CD4-positive, alpha-beta T cell treated with Interleukin-4 for 1 hour (primary cell): ENCODE results near the gene ASCL5.

Experiments used
- DNase-seq, 2 donors: peaks; one replicate each; pipeline ENCODE4 v3.0.0-alpha.2; 2020 to 2022

ASCL5 gene

DNA sequence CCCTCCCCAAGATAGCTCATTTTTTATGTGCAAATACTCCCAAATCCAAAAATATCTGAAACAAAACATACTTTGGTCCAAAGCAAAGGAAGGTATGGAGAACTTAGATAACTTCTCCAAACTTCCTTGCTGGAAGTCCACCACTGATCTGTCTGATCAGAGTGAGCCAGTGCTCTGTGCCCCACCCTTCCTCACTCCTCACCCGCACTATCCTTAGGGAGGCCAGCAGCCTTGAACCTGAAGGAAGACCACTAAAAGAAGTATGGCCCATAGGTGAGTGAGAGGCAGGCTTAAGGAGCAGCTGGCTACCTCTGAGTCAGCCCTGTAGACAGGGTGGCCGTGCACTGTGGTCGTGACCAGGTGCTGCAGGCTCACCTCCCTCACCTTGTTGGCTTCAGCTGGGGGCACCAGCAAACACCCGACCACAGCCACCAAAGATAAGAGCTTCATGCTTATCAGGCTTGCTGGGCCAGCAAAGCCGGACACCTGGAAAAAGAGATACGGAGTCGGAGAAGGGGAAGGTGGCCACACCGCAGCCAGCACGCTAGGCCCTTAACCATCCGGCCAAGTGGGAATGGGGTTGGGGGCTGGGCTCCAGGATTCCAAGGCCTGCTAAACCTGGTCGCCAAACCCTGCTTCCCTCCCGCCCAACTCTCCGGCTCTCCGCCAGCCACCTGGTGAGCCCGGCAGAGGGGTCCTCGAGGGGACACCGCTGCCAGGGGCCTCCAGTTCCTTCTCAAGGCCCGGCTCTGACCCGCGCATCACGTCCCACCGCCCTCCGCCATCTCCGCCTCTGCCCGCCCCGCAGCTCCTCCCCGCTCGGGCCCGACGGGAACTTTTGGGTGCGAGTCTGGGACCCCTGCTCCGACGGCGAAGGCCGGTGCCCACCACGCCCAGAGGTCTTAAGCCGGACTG lies 26.7 kb upstream of the ASCL5 start:
- DNase-seq: no peak

DNA sequence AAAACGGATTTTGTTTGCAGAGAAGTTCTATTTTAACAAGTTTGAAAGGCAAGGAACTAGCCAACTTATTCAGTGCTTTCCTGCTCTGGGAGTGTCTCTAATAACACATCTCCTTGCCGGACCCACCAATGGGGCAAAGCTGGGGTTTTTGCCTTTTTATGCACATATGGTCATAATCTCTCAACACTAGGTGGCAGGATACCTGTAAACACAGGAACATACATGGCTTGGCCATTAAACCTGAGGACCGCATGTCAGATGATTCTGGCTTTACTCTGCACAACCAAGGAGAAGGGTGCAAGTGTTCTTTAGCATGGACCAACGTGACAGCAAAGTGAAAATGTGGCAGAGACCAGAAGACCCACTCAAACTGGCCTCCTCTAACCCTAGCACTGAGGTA lies 22.4 kb upstream of the ASCL5 start:
- peak in 1 of 2 donors; percentile 27 for DNase-seq

DNA sequence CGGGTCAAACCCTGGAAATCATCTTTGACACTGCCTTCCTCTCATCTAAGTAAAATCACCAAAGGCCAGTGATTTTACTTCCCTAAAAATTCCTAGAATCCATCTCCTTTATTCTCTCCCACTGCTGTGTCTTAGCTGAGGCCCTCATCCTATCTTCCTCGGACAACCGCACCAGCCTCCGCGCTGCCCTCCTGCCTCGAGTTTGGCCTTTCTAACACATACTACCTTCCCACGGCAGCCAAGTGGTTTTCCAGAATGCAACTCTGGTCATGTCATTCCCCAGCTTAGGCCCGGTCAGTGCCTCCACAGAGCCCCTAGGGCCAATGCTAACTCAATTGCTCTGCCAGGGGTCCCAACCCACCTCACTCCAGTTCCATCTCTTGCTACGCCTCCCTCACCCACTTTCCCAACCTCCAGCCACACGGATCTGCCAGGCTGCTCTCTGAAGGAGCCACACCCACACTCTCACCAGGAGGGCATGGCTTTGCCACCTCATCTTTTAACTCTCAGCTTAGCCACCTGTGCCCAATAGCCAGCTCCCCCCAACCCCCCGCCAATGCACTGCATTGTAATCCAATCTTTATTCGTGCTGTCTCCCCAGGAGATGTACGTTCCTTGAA lies 20.5 kb upstream of the ASCL5 start:
- DNase-seq: no peak

DNA sequence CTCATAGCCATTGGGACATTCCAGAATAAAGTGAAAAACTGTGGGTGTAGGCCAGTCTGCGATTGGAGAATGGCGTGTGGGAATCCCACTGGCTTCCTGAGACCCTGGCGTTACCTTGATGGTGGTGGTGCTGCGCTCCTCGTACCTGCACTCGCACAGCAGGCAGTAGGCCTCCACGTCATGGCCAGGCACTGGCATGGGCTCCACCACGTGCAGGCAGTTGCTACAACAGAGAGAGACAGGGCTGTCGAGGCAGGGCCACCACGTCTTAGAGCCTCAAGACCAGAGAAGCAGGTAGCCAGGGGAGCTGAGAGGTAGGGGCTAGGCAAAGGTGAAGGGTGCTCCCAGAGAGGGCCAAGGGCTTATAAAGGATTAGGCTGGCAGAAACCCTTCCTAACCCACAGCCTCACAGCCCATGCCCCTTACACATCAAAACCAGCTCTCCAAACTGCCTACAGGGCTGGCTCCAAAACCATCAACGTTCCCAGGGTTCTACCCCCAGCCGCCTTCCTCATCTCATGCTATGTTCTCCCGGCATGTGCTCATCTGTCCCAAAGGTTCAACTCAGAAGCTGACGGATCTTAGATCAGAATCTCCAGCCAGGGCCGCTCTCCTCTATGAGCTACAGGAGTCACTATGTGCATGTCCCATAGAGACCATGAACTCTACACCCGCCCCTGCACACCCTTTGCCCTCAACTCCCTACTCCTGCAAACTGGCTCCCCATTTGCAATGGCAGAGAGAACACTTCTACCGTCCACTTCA lies 19.8 kb upstream of the ASCL5 start:
- no peak for DNase-seq

DNA sequence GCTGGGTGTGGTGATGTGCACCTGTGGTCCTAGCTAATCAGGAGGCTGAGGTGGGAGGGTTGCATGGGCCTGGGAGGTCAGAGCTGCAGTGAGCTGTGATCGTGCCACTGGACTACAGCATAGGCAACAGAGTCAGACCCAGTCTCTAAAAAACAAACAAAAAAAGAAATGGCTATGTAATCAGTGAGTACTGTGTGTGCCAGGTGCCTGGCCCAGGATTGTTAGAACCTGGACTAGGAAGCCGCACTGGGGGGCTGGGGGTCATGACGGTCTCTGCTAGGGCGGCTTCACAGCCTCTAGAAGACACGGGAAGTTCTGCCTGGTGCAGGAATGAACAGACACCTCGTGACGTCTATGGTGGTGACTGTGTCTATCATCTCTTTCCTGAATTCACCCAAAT lies 18.8 kb upstream of the ASCL5 start:
- DNase-seq: no peak

DNA sequence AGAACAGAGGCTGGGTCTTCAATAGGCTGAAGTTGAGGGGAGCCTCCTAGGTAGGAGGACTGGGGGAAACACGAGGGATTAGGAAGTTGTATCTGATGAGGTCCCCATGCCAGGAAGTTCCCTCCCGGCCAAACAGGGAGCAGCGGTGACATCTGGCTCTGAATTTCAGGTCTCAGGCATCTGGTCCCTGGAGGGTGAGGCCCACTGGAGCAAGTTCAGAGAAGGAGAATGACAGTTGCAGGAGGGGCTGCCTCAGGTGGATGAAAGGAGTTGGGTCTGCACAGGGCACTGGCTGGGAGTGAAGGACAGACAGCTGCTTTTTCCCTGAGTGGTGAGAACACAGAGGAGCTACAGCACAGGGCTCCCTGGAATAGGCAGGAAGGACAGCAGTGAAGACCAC lies 18.1 kb upstream of the ASCL5 start:
- DNase-seq: no peak

DNA sequence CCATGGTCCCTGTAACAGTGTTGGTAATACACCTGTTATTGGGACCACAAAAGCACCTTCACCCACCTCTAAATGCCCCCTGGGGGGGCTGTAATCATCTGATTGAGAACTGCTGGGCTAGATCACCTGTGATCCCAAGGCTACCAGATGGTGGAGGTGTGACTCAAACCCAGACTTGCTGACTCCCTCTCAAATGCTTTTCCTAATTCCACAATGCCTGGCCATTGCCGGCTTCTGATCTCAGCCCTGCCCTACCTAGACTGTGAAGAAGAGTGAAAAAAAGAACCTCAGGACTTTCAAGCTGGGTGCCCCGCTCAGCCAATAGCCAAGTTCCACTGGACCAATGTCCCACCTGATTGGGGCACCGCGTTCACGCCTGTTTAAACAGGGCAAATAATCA lies 17.7 kb upstream of the ASCL5 start:
- no peak for DNase-seq

DNA sequence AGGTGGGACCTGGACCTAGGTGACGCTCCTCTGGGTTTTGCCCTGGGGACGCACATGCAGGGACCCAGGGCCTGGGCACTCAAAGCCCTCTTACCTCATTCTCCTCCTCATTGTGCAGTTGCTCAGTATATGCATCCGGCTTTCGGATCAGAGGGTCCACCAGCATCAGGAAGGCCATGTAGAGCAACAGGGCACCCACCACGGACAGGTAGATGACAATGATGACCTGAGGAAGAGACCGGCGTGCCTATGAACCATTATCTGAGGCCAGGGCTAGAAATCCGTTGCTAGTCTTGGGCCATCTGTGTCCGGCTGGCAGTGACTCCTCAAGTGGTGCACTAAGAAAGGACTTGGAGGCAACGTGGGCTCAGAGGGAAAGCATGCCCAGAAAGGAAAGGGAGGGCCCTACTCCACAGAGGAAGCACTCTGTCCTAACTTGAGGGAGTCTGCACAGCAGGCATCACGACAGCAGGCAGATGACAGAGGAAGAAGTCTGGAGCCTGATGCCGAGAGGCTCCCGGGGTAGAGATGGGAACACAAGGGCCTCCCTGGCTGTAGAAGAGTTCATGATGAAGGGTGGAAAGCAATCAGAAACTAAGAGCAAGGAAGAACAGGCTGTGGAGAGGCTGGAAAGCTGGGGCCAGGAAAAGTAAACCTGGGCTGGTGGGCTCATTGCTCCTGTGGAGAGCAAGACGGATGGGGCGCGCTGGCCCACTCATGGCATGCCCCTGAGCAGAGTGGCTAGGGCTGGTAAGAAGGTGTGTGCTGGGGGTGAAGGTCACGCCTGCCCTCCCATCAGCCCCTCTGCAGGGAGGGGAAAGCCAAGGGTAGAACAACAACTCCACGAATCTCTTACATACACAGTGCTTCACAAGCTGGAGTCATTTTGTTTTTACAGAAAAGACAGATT lies 17.0 kb upstream of the ASCL5 start:
- no peak for DNase-seq

DNA sequence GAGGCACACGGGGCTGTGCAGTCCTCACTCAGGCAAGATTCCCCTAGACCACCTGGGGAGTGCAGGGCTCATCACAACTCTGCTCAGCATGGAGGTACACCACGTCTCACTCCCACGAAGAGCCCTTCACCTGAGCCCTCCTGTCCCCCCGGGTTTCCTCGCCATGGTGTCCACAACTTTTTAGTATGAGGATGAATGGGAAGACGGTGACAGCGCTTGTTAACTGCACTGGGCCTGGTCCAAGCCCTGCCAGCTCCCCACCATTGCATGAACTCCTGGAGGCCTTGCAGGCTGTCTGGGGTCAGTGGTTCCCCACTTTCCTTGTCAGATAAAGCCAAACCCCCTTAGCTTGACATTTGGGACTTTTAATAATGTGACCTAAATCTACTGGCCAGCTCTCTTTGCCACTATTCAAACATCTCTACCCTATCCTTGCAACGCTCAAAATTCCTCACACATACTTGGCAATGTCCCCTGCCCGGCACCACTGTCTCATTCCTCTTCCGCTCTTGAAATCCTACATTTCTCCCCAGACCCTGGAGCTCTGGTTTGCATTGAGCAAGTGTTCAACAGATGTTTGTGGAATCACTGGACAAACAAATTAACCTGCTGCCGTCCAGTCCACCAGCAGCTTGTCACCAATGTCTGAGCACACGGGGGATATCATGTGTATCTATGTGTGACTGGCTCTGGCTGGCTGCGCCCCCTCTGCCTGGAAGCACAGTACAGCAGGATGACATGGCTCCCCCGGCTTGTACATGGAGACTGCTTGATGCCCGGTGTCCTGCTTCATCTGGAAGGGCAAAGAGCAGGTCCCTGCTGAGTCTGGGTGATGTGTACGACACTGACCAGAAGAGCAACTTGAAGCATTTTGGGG lies 16.1 kb upstream of the ASCL5 start:
- DNase-seq: no peak

DNA sequence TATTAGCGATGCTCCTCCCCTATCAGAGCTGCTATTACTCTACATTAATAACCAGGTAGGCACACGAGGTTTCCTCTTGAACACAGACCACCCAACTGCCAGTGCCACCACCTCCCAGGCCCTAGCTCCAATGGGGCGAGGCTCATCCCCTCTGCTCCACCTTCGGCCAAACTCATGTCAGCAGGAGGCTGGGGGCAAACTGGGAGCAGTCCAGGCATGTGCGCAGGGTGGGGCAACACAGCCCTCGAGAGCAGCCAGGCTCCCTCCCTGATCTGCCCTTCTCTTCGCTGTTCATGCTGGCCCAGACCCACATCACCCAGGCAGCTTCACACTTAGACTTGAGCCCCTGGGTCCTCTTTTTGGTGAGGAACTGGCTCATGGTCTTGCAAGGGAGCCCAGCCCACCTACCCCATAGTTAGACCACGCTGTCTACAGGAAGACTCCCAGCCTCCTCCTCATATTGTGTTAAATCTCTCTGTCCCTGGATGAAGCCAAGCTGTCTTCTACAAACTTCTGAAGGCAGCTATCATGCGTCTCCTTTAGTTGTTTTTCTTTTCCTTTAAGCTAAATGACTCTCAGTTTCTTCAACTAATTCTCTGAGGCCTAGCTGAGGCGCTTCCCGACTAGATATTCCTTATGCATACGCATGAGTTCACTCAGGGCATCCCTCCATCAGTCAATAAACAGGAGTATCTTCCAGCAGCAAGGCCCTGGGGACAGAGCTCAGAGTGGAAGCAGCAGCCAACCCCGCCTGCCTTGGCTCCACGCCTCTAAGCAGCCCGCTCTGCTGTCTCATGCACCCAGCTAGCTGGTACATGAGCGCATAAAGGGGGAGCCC lies 15.2 kb upstream of the ASCL5 start:
- DNase-seq: no peak

DNA sequence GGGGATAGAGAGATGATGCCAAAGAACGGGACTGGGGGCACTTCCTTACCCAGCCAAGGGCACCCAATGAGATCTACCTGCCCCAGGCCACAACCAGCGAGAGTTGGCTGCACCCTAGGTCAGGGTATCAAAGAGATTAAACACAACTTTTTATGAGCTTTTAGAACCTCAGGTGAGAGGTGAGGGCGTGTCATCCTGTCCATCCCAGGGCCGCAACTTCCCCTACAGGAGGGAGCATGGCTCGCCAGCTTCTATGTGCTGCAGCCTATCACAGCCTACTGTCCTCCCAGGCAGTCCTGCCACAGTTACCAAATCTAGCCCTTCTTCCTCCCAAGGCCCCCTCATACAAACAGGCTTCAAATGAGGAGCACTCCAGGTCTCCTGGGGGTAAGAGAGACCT lies 14.4 kb upstream of the ASCL5 start:
- DNase-seq: no peak

DNA sequence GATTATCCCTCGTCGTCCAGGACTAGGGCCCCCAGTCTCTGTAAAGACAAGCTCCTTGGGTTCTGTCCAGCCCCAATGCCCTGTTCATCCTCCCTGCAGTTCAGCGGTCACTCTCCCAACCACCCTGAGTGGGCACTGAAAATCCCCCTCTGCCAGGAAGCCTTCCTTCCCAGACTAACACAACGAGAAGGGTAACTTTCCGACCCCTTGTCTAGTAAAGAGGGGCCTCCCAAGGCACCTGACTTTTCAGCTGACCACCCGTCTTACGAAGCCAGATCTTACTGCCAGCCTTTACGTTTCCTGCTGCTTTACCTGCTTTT lies 13.9 kb upstream of the ASCL5 start:
- no peak for DNase-seq

DNA sequence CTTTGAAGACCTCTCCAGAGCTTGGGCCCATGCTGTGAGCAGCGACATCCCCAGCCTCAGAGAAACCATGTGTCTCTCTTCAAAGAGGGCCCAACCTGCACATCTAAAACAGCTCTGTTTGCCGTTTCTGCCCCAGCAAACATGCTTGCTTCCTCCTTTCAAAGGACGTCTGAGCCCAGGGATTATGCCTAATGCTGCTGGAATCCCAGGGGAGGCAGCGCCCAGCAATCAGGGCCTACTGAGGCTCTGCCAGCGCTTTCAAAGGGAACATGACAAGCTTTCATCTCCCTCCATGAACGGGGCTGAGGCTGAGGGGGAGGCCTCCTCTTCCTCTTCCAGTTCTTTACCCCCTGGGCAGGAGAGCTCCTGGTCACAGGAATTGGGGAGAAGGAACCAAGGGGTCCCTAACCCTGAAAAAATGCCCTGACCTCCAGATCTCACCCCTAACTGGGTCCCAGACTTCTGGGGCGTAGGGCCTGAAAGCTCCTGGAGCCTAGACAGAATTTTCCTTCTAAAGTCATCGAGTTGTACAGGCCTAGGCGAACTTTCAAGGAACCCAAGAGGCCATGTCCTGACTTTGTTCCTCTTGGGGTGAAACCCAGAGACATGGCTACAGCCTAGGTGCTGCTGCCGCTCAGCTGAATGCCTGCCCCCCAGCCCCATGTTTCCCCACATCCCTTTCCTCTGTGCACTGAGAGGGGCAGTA lies 13.4 kb upstream of the ASCL5 start:
- no peak for DNase-seq

DNA sequence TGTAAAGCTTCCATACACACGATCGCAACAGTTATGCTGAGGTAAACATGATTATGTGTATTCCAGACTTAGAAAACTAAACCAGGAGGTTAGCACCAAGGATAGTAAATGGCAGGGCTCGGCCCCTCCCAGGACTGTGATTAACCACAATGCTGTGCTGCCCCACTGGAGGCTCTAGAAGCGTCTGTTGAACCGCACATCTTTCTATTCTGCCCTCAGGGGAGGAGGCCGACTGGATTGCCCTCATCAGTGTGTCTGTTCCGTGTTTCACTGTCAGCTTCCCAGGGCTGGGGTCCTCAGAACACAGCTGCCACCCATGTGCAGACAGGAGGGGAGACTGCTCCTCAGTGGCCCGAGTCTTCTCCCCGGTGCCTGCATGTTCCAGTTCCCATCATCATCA lies 12.8 kb upstream of the ASCL5 start:
- no peak for DNase-seq

DNA sequence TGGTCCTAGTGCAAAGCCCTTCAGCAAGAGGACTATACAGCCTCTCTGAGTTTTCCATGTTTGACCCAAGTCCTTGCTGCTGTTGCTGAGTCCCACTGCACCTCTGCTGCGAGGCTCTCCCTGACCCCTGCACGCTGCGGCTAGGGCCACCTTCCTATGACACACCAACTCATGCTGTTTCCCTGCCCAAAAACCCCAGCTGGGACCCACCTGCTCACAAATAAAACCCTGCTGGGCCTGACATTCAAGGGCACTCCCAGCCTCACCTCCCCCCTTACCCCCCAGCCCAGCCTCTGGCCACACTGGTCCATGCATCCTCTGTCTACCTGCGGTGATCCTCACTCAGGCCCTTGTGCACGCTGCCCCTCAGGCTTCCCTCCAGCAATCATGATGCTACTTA lies 12.3 kb upstream of the ASCL5 start:
- DNase-seq: no peak

DNA sequence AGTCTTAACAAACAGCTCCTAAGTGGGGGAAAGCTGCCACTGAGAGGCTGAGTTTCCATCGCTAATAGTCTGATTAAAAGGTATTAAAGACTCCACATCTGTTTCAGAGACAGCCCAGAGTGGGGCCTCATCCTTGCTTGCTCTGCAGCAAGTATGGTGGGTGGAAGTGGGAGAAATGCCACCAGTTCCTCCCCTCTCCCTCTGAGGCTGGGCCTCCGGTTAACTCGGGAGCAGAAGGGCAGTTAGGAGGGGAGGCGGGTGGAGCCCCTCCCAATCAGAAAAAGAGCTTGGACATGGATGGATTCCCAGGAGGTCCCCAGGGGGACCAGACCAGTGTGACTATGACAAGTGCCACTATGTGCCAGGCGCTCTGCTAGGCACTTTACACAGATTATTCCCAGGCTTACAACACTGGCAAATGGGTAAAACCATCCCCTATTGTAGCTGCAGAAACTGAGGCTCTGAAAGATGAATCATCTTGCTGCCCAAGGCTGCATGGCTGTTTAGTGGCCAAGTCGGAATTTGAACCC lies 11.4 kb upstream of the ASCL5 start:
- no peak for DNase-seq

DNA sequence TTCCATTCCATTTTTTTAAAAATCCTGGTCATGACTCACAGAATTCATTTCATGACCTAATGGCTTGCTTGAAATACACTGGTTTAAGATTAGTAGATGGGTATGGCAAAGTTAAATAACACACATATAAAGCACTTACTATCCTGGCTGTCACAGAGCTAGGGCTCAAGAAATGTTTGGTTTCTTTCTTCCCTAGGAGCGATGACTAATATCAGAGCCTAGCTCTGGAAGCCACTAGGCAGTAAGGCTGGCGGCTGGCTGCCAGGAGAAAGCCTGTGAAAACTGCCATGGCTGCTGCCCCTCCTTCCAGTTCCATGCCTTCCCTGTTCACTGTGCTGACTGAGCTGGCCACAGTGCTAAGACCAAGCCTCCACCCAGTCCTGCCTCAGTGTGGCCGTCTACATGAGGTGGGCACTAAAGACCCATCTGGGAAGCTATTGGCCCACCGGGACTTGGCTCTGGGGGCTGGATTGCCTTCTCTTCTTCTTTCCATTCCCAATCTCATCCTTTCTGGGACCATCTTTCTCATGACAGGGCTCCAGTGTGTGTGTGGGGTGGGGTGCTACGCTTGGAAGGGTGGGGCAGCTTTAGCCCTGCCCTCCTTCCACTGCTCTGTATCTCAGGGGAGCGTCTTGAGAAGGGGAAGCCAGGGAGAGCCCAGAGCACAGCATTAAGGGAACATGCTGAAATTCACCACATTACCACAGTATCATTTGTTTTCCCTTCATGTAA lies 10.8 kb upstream of the ASCL5 start:
- no peak for DNase-seq

DNA sequence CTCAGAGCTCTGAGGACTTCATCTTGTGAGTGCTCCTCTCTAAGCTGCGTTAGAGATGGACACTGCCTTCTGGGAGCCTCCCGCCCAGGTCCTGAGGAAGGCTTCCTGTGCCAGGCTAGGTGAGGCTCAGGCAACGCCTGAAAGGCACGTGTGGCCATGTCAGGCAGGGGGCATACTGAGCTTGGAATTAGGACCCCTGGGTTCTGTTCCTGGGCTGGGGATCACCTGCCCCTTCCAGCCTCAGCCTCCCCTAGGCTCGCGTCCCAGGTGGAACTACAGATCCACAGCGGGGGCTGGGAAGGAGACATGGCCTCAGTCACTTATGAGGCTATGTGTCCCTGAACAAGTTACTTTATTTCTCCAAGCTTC lies 10.0 kb upstream of the ASCL5 start:
- no peak for DNase-seq

DNA sequence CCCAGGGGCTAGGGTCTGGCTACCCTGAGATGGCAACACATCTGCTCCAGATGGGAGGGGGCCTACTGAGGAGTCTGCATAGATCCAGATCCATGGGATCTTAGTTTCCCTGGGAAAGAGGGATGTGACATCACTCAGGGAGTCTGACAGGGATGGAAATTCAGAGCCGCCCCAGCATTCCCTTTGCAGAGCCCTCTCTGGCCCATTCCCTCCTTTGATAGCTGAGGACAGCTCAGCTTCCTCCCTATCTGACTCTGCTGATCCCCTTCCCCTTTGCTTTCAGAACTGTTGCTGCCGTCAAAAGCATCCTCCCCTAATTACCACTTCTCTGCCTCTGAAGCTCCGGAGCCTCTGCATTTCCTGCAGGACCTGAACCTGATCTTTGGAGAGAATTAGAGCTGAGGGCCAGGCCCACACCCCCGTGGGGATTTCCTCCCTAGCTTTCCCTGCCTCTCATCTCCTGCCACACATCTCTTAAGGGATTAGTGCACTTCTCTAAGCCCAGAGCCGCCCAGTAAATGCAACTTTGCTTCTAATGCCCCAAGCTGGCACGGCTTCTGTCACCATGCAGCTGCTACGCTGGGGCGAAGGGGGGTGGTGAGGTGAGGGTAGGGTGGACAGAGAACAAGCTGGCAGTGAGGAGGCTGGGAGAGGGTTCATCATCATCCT lies 9.5 kb upstream of the ASCL5 start:
- no peak for DNase-seq
